PFSK-1 (cell line): ENCODE data around the gene SMTN.

Source experiments
- FOXP2 ChIP-seq: optimal IDR thresholded peaks from 2 replicates; pipeline ENCODE3; 2011; ENCODE audit warnings: borderline replicate concordance, control low read depth, inconsistent platforms; ENCODE audit not compliant: insufficient read depth; ENCODE audit errors: extremely low read length, extremely low read depth
- POLR2AphosphoS5 ChIP-seq: IDR thresholded peaks from 2 replicates; pipeline ENCODE4 v1.6.1; 2012; ENCODE audit warnings: low read depth, mild to moderate bottlenecking, control low read depth, low read length, moderate library complexity
- REST ChIP-seq, 2 experiments: IDR thresholded peaks; 2 replicates each; pipeline versions ENCODE4 v1.6.1 to v1.8.0; 2011 to 2012; ENCODE audit warnings: low read depth in 2 of 2, low read length in 2 of 2, control low read depth in 1 of 2, inconsistent platforms in 1 of 2, mild to moderate bottlenecking in 1 of 2, moderate library complexity in 1 of 2; ENCODE audit not compliant: insufficient read depth in 1 of 2
- SIN3A ChIP-seq: IDR thresholded peaks from 2 replicates; pipeline ENCODE4 v1.6.1; 2012; ENCODE audit warnings: mild to moderate bottlenecking, low read length, moderate library complexity, borderline replicate concordance; ENCODE audit not compliant: insufficient read depth
- TAF1 ChIP-seq: IDR thresholded peaks from 2 replicates; pipeline ENCODE4 v1.6.1; 2012; ENCODE audit warnings: low read length, control low read depth, borderline replicate concordance; ENCODE audit not compliant: insufficient read depth

Gene SMTN

GRCh38 chr22:31099386-31099785 is 18.3 kb downstream of the SMTN start:
- TF ChIP-seq TAF1: no peak
- TF ChIP-seq FOXP2: no peak
- no peak for TF ChIP-seq SIN3A
- no peak for TF ChIP-seq POLR2AphosphoS5
- TF ChIP-seq REST (IDR thresholded peaks at IDR 0.05; ENCODE audit: insufficient read depth in 1 of 2, low read depth in 2 of 2, low read length in 2 of 2): no peak

- no peak for TF ChIP-seq POLR2AphosphoS5
- no peak for TF ChIP-seq FOXP2
- no peak for TF ChIP-seq SIN3A
- TF ChIP-seq REST (IDR thresholded peaks at IDR 0.05; ENCODE audit: insufficient read depth in 1 of 2, low read depth in 2 of 2, low read length in 2 of 2): no peak
- no peak for TF ChIP-seq TAF1
Observed at GRCh38 chr22:31099841-31100761, 19.0 kb downstream of the SMTN start.

- no peak for TF ChIP-seq FOXP2
- no peak for TF ChIP-seq REST (IDR thresholded peaks at IDR 0.05; ENCODE audit: insufficient read depth in 1 of 2, low read depth in 2 of 2, low read length in 2 of 2)
- TF ChIP-seq TAF1: no peak
Observed at GRCh38 chr22:31100762-31101525, 19.8 kb downstream of the SMTN start.

GRCh38 chr22:31102441-31103081 is 21.4 kb downstream of the SMTN start:
- TF ChIP-seq FOXP2: no peak
- no peak for TF ChIP-seq POLR2AphosphoS5
- no peak for TF ChIP-seq SIN3A
- no peak for TF ChIP-seq REST (IDR thresholded peaks at IDR 0.05; ENCODE audit: insufficient read depth in 1 of 2, low read depth in 2 of 2, low read length in 2 of 2)
- no peak for TF ChIP-seq TAF1
